HG03135 (cell line): ENCODE data around the gene MCMBP.
"Not testable (repeated sequence)": the region's sequence is repeated elsewhere in the genome, so short reads cannot be mapped to it uniquely, and the experiment has no call there.

Source experiments
- ATAC-seq: cut with Tn5 transposase; IDR thresholded peaks from one replicate; pipeline ENCODE4 v1.9.1; 2021; ENCODE audit warnings: mild to moderate bottlenecking, moderate library complexity; ENCODE audit not compliant: unreplicated experiment

The MCMBP gene

DNA sequence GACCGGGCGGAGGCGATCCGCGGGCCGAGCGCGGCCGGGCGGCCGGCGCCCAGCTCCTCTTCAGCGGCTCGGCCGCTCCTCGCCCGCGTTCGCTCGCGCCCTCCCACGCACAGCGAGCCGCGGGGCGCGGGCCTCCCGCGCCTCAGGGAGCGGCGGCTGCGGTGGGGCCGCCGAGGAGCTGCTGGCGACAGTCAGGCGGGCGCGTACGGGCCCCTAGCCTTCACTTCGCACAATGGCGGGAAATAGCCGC lies at the start of gene MCMBP:
TSS of gene MCMBP (minus strand) at position 234 of the 250 bp plus-strand sequence. CDS start 259 bp downstream, outside the sequence.
- ATAC-seq, result peak; percentile 25

DNA sequence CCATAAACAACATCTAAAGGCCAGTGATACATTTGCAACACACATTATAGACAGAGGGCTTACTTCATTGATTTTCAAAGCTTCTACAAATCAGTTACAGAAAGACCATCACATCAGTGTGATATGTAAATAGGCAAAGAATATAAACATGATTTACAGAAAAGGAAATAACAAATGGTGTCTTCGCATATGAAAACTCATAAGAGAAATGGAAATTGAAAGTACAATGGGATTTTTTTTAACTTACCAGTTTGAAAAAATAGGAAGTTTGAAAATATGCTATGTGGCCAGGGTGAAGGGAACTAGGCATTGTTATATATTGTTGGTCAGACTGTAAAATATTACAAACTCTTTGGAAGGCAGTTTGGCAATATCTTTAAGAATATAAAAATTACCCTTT lies 47.2 kb upstream of the MCMBP start:
- peak; percentile 43 for ATAC-seq

DNA sequence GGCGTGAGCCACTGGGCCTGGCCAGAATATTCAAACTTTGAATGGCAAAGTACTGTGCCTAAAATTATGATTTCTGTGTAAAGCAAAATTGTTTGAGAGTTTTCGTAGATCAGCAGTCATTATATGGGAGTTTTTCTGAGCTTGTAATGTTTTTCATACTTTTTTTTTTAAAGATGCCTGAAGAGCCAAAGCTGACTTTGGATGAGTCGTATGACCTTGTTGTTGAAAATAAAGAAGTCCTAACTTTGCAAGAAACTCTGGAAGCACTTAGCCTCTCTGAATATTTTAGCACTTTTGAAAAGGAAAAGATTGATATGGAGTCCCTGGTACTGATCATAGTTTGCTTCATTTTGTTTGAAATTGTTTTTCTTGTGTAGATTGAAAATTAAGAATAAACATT lies 46.6 kb upstream of the MCMBP start:
- no peak for ATAC-seq

- no peak for ATAC-seq
These were observed 45.1 kb upstream of the MCMBP start for GRCh38 chr10:119917777-119918176.

DNA sequence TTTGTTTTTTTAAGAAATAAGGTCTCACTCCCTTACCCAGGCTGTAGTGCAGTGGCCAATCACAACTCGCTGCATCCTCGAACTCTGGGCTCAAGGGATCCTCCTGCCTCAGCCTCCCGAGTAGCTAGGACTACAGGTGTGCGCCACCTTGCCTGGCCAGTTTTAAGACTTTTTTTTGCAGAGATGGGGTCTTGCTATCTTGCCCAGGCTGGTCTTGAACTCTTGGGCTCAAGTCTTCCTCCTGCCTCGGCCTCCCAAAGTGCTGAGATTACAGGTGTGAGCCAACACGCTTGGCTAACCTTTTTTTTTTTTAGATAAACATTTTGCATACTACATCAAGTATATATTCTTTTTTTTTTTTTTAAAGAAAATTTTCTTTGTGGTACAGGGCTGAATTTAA lies 38.0 kb upstream of the MCMBP start:
- ATAC-seq, result no peak

- ATAC-seq, result no peak
These were observed 35.5 kb upstream of the MCMBP start for GRCh38 chr10:119908166-119908565.

- not testable (repeated sequence) for ATAC-seq
These were observed 35.1 kb upstream of the MCMBP start for GRCh38 chr10:119907695-119908094.

DNA sequence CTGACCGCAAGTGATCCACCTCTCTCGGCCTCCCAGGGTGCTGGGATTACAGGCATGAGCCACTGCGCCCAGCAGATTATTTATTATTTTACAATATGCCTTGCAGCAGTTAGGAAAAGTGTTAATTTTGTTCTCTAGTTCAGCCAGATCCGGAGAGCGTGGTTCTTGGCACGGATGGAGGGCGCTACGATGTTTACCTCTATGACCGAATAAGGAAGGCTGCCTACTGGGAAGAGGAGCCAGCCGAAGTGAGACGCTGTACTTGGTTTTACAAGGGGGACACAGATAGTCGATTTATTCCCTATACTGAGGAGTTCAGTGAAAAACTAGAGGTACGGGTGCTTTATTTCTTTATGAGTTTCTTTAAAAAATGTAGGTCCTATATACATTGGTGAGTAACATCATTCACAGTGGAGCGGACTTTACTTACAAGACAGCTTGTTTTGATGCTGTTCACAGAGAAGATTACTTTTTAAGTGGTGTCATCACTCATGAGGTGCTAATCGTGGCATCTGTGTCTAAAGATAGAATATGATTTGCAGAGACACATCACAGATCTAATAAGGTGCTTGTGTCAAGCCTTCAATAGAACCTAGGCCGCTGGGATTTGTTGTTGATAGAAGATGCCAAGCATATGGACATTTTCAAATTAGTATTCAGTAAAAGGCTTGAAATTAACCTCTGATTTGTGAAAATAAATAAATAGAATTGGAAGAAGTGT lies 31.5 kb upstream of the MCMBP start:
- no peak for ATAC-seq

DNA sequence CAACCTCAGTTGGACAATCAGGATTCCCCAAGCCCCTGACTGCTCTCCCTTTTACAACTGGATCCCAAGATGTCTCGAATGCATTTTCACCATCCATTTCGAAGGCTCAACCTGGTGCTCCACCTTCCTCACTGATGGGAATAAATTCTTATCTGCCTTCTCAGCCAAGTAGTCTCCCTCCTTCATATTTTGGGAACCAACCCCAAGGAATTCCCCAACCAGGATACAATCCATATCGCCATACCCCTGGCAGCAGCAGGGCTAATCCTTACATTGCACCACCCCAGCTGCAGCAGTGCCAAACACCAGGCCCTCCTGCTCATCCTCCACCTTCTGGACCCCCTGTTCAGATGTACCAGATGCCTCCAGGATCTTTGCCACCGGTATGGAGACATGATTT lies 25.9 kb upstream of the MCMBP start:
- ATAC-seq, result no peak

GRCh38 chr10:119896937-119897770 lies 24.5 kb upstream of the MCMBP start:
- no peak for ATAC-seq

GRCh38 chr10:119896061-119896655 lies 23.5 kb upstream of the MCMBP start:
- ATAC-seq, result no peak

DNA sequence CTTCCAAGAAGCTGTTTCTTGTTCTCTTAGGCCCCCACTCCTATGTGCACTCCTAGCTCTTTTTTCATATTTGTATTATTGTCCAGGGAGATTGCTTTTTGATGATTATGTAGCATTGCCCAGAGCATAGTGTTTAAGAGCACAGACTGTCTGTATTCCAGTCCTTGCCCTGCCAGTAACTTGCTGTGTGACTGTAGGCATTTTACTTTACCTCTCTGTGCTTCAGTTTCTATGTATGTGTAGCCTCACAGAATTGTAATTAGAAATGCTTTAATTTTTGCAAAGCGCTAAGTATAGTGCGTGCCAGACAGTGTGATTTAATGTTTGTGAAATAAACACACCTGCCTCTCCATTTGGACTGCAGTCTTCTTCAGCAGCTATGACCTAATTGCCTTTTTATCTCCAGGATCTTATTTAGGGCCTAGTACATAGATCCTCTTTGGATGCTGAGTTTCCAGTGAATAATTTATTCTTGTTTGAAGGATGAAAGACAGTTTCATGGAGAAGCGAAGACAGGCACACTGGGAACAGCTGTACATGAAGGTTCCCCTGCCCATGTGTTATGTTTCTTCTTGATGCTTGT lies 21.3 kb upstream of the MCMBP start:
- no peak for ATAC-seq

DNA sequence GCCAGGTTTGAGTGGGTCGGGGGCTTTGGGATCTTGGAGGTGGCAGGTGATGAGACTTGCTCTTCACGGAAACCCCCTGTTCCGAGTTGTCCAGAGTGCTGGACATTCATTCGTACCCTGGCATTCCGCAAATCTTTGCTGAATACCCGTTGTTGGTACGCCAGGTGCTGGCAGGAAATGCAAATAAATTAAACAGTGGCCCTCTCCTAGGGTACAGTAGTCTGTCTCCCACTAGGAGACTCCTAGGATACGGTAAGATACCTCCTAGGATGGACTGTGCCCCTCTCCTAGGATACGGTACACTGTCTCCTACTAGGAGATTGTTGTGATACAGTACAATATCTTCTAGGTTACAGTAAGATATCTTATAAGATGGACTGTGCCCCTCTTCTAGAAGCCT lies 20.4 kb upstream of the MCMBP start:
- ATAC-seq, result no peak

DNA sequence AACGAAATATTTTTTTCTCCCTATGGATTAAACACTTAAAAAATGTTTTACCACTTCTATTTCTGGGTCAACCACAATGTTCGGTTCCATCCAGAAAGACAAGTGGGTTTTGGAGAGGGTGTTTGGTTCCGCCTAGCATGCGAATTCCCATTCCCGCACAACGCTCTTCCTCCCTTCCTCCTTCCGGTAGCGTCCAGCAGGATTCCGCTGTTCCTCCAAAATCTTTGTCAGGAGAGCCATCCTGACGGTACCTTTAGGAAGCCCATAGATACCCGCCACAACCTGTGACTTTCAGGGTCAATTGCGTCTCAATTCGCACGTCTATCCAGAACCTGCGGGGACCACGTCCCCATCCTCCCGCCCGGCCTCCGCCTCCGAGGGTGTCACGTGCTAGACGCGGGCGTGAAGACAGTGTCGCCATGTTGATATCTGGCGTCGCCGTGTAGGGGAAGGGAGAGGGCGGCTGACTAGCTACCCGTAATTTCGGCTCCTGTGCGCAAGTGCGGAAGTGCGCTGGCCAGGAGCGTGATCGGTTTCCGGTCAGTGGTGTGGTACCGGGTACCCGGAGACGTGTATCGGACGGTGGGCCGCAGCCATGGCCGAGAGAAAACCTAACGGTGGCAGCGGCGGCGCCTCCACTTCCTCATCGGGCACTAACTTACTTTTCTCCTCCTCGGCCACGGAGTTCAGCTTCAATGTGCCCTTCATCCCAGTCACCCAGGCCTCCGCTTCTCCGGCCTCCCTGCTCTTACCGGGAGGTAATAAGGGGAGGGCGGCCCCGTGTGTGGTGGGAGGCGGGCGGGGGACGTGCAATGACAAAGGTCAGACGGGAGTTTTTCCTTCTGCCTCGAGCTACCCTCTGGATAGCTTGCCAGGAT lies 19.8 kb upstream of the MCMBP start, which contains the start of gene SEC23IP:
TSS of gene SEC23IP (plus strand) at position 543 of the 878 bp plus-strand sequence. CDS start at position 596, 53 bp downstream.
- ATAC-seq, result peak; percentile 100

DNA sequence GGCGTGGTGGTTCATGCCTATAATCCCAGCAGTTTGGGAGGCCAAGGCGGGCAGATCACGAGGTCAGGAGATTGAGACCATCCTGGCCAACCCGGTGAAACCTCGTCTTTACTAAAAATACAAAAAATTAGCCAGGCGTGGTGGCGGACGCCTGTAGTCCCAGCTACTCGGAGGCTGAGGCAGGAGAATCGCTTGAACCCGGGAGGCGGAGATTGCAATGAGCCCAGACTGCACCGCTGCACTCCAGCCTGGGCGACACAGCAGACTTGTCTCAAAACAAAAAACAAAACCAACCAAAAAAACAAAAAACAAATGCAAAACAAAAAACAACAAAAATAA lies 19.2 kb upstream of the MCMBP start:
- not testable (repeated sequence) for ATAC-seq

GRCh38 chr10:119890307-119890706 lies 17.7 kb upstream of the MCMBP start:
- ATAC-seq, result not testable (repeated sequence)

DNA sequence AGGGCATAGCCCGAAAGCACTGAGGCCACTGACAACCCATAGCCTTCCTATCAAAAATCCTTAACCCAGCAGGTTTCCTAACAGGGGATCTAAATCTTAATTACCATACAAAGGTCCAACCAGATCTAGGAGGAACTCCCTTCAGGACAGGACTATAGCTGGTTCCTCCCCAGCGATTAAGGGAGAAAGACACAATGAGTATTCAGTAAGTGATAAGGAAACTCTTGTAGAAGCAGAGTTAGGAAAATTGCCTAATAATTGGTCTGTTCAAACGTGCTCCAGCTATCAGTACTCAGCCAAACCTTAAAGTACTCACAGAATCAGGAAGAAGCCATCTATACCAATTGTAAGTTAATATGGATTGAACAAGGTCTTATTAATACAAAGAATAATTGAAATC lies 16.6 kb upstream of the MCMBP start:
- not testable (repeated sequence) for ATAC-seq

- not testable (repeated sequence) for ATAC-seq
These were observed 16.1 kb upstream of the MCMBP start for GRCh38 chr10:119888715-119889114.

GRCh38 chr10:119886070-119886469 lies 13.4 kb upstream of the MCMBP start:
- not testable (repeated sequence) for ATAC-seq

DNA sequence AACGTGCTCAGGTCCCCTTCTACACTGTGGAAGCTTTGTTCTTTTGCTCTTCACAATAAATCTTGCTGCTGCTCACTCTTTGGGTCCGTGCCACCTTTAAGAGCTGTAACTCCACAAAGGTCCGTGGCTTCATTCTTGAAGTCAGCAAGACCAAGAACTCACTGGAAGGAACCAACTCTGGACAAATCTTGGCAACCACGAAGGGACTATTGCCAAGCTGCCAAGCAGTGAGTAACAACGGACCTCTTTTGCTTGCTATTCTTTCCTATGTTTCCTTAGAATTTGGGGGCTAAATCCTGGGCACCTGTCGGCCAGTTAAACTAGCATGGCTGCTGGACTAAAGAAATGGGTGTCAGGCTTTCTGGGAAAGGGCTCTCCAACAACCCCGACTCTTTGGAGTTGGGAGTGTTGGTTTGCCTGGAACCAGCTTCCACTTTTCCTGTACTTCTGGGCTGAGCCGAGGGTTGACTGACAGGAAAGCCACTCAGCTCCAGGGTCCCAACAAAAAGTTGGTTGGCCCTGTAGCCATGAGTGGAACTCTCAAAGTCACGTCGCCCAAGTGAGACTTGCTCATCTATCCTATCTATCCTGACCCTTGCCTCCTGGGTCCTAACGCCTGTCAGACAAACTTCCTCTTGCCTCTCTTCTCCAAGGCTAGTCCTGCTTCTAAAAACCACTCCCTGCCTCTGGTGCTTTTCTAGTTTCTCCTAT lies 11.4 kb upstream of the MCMBP start:
- ATAC-seq, result not testable (repeated sequence)
